ENCODE results near the gene ETV6. TPM values are rescaled to one million over a fixed set of nuclear protein-coding genes. Genes with fewer than 3 reads are reported as not detected.

Gene ETV6
- total RNA-seq, 1 experiment from 2014 or later, result 14.1 TPM

DNA sequence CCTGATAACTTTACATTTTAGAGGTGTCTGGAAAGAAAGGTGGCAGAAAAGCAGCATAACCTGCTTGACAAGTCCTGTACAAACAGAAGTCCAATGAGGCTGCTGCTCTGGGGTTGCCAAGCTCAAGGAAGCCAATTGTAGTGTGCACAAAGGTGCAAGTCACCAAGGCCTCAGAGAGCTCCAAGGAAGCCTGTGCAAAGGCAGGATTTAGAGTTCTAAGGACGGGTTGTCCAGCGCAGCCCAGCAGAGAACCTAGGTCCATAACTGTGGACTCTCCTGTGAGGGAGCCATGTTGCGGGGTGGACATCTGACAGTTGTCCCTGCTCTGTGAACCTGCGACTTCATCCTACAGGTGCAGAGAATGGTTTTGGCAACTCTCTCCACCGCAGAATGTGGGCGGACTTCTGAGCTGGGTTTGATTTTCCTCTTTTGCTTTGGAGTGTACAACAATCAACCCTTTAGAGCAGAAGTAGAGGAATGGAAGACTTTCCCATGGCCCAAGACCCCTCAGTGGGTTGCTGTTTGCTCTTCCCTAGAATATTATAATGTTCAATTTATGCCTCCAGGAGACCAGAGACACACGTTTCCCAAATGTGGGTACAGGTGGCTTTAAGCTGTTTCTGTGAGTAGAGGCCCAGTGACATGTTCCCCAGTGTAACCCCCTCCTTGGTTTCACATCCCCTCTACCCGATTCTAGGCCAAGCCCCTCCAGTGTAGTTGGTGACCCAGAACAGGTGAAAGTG is 81.0 kb downstream of the ETV6 start (continued):
- no peak for TF ChIP-seq ELF1 (IDR thresholded peaks at IDR 0.05; ENCODE audit: borderline replicate concordance, low read depth)

DNA sequence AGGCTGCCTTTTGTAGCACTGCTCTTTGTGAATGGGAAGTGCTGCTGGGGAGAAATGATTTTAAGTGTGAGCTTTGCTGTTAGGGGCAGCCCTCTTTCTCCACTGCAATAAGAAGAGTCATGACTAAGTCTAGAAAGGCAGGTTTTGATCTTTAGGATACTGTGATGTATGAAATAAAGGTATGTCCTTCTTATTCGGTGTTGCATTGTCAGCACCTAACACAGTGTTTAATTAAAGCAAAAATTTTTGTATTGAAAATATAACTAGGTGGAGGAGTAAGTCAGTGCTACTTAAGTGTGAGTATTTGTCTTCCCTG is 81.5 kb downstream of the ETV6 start:
- Histone ChIP-seq H3K27ac (ENCODE audit: low read depth, low read length) (no peak overlapping the region), H2AFZ (ENCODE audit: low read depth, low read length, poor library complexity, severe bottlenecking) (no peak overlapping the region), H3K27me3 (ENCODE audit: insufficient read depth, low read length) (no peaks in the 10 kb centered on the region), H3K4me1 (ENCODE audit: control insufficient read depth in 1 of 2, insufficient read depth in 2 of 2, low read length in 2 of 2) (peaks cover 33 to 34% of the 10 kb centered on the region in 2 experiments), H3K9me2 (ENCODE audit: insufficient read depth) (no peaks in the 10 kb centered on the region), H3K9me3 (ENCODE audit: control insufficient read depth in 1 of 2, insufficient read depth in 1 of 2, low read depth in 1 of 2, low read length in 2 of 2) (no peaks in the 10 kb centered on the region), H4K20me1 (ENCODE audit: insufficient read depth) (no peaks in the 10 kb centered on the region), H3K4me3 (replicated peaks in 1 of 2; ENCODE audit: low read depth in 1 of 2, low read length in 2 of 2) (no peak overlapping the region), H3K9ac (ENCODE audit: low read length) (no peak overlapping the region), H3K36me3 (ENCODE audit: control insufficient read depth in 1 of 2, insufficient read depth in 2 of 2, low read length in 2 of 2) (no peaks in the 10 kb centered on the region), H3K4me2 (ENCODE audit: low read length) (no peak overlapping the region), H3K79me2 (ENCODE audit: insufficient read depth, low read length) (no peaks in the 10 kb centered on the region)
- intact Hi-C loops (cut with micrococcal nuclease), result loop anchor here (10.0 kb wide), 1 partner anchor 304 kb away; no protein-coding TSS in a partner anchor
- no peak for DNase-seq (ENCODE audit: low read depth, low spot score)
- CTCF ChIA-PET, result no interaction called here
- no peak for ATAC-seq
- no peak for TF ChIP-seq SRF (IDR thresholded peaks at IDR 0.05; ENCODE audit: low read depth)
- peak; percentile 3; the same call in 1 of the 2 replicates for TF ChIP-seq JUND (IDR thresholded peaks at IDR 0.05)
- RAD21 ChIA-PET (ENCODE audit: low non-redundant PET in 1 of 2, low total read pairs in 2 of 2, uncharacterized antibody in 2 of 2, unreplicated experiment in 2 of 2), result no interaction called here
- POLR2A ChIA-PET, result no interaction called here
- BruUV-seq (replicated peaks), result no TSS peak

DNA sequence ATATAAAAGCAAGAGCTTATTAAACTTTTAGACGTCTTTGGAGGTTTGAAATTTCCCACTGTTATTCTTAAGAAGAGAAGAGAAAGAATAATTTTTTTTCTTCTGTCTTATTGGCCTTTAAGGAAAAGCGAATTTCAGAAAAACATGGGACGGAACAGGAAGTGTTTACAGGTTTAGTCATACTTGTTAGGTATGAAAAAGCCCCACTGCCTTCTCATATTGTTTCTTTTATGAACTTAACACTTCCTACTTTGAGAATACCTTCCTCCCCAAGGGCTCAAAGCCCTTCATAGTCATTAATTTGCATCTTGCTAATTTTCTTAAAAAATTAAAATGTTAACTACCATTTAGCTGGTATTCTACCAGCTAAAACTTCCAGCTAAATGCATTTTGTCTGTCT is 82.0 kb downstream of the ETV6 start:
- Histone ChIP-seq H3K27me3 (ENCODE audit: insufficient read depth, low read length) (no peaks in the 10 kb centered on the region), H3K36me3 (ENCODE audit: control insufficient read depth in 1 of 2, insufficient read depth in 2 of 2, low read length in 2 of 2) (no peaks in the 10 kb centered on the region), H3K4me3 (replicated peaks in 1 of 2; ENCODE audit: low read depth in 1 of 2, low read length in 2 of 2) (no peak overlapping the region), H3K79me2 (ENCODE audit: insufficient read depth, low read length) (no peaks in the 10 kb centered on the region), H3K4me1 (ENCODE audit: control insufficient read depth in 1 of 2, insufficient read depth in 2 of 2, low read length in 2 of 2) (peaks cover 33 to 34% of the 10 kb centered on the region in 2 experiments), H3K4me2 (ENCODE audit: low read length) (no peak overlapping the region), H3K9me2 (ENCODE audit: insufficient read depth) (no peaks in the 10 kb centered on the region), H3K27ac (ENCODE audit: low read depth, low read length) (no peak overlapping the region), H3K9ac (ENCODE audit: low read length) (no peak overlapping the region), H3K9me3 (ENCODE audit: control insufficient read depth in 1 of 2, insufficient read depth in 1 of 2, low read depth in 1 of 2, low read length in 2 of 2) (no peaks in the 10 kb centered on the region), H4K20me1 (ENCODE audit: insufficient read depth) (no peaks in the 10 kb centered on the region), H2AFZ (ENCODE audit: low read depth, low read length, poor library complexity, severe bottlenecking) (no peak overlapping the region)
- ChIA-PET RAD21 (ENCODE audit: low non-redundant PET in 1 of 2, low total read pairs in 2 of 2, uncharacterized antibody in 2 of 2, unreplicated experiment in 2 of 2) (no interaction called here), CTCF (interaction anchor here (1.1 kb wide), 1 partner anchor 10 kb away, joined by 4 read pairs; no protein-coding TSS in a partner anchor), POLR2A (no interaction called here)
- DNase-seq (ENCODE audit: low read depth, low spot score) (no peak), ATAC-seq (no peak)
- intact Hi-C loops (cut with micrococcal nuclease), result loop anchor here (10.0 kb wide), 1 partner anchor 303 kb away; no protein-coding TSS in a partner anchor
- TF ChIP-seq FOSL1 (IDR thresholded peaks at IDR 0.05; ENCODE audit: low read depth) (0 out of 2 replicates have a peak, but pooled peaks have one; percentile 13), ELF1 (IDR thresholded peaks at IDR 0.05; ENCODE audit: borderline replicate concordance, low read depth) (0 out of 2 replicates have a peak, but pooled peaks have one; percentile 11), SP1 (IDR thresholded peaks at IDR 0.05; ENCODE audit: low read depth) (0 out of 2 replicates have a peak, but pooled peaks have one; percentile 15), EZH2 (IDR thresholded peaks at IDR 0.05) (no peak)
- TF ChIP-seq, protein P1, sequence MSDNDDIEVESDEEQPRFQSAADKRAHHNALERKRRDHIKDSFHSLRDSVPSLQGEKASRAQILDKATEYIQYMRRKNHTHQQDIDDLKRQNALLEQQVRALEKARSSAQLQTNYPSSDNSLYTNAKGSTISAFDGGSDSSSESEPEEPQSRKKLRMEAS (IDR thresholded peaks at IDR 0.05), result no peak
- TF ChIP-seq, protein P2, sequence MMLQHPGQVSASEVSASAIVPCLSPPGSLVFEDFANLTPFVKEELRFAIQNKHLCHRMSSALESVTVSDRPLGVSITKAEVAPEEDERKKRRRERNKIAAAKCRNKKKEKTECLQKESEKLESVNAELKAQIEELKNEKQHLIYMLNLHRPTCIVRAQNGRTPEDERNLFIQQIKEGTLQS (IDR thresholded peaks at IDR 0.05), result no peak
- BruUV-seq (replicated peaks), result no TSS peak
